Ascending aorta (tissue), 2 donors: ENCODE data around the gene EBF3. TPM values are rescaled to one million over a fixed set of nuclear protein-coding genes. Genes with fewer than 3 reads are reported as not detected.

Experiments
- DNase-seq, 2 donors: peaks; one replicate each; pipeline ENCODE4 v3.0.0-alpha.2; 2019; ENCODE audit warnings: low spot score in 2 of 2
- H3K27ac ChIP-seq, 2 donors: fragments of 200-600 bp; sonication (generic); one replicate each; pipeline ENCODE4 v1.5.1; 2016 to 2017; ENCODE audit warnings: mild to moderate bottlenecking in 1 of 2
- H3K27me3 ChIP-seq: fragments of 200-600 bp; sonication (generic); one replicate; pipeline ENCODE4 v1.5.1; 2017
- H3K36me3 ChIP-seq, 2 donors: fragments of 200-600 bp; sonication (generic); one replicate each; pipeline ENCODE4 v1.5.1; 2016
- H3K4me1 ChIP-seq, 2 donors: fragments of 200-600 bp; sonication (generic); one replicate each; pipeline ENCODE4 v1.5.1; 2016 to 2017; ENCODE audit warnings: mild to moderate bottlenecking in 1 of 2
- H3K4me3 ChIP-seq, 2 donors: fragments of 200-600 bp; sonication (generic); one replicate each; pipeline ENCODE4 v1.5.1; 2016 to 2017; ENCODE audit warnings: mild to moderate bottlenecking in 1 of 2
- H3K9me3 ChIP-seq, 2 donors: fragments of 200-600 bp; sonication (generic); one replicate each; pipeline ENCODE4 v1.5.1; 2016
- CTCF ChIP-seq, 3 experiments: fragments of 200-600 bp in 2 of 3; fragments of 450-650 bp in 1 of 3; sonication (generic) in 2 of 3; IDR thresholded peaks; one replicate each; pipeline ENCODE4 v1.5.1; 2016 to 2019; ENCODE audit warnings: antibody characterized with exemption in 3 of 3, mild to moderate bottlenecking in 1 of 3, moderate library complexity in 1 of 3
- intact Hi-C: fragments of 100-400 bp; cut with DNase I; formaldehyde crosslinking; loops from one replicate; pipeline ENCODE4 v1.15.1; 2023
- total RNA-seq: library from RNA; depleted of rRNA; stranded (reverse); fragments of >200 nt; gene quantifications from one replicate; pipeline ENCODE4 v1.1.0, GENCODE V29; 2016

EBF3 gene
- total RNA-seq, 1 donor from 2014 or later: 20.2 TPM

- TF ChIP-seq CTCF (IDR thresholded peaks at IDR 0.05): no peak
- intact Hi-C loops: no loop called here
- DNase-seq: peak in 1 of 2 donors; percentile 35
- Histone ChIP-seq H3K4me1 (no peaks in the 10 kb centered on the region), H3K27ac (no peak overlapping the region), H3K27me3 (no peaks in the 10 kb centered on the region), H3K36me3 (no peaks in the 10 kb centered on the region), H3K9me3 (no peaks in the 10 kb centered on the region), H3K4me3 (no peak overlapping the region)
Measured at GRCh38 chr10:129854796-129855705, 109.0 kb downstream of the EBF3 start.

GRCh38 chr10:129854158-129854557 is 109.9 kb downstream of the EBF3 start:
- DNase-seq: no peak
- H3K36me3 ChIP-seq: no peaks in the 10 kb centered on the region
- no peaks in the 10 kb centered on the region for H3K9me3 ChIP-seq
- H3K4me3 ChIP-seq: no peak overlapping the region
- intact Hi-C loops: no loop called here
- H3K27me3 ChIP-seq: no peaks in the 10 kb centered on the region
- no peak for TF ChIP-seq CTCF (IDR thresholded peaks at IDR 0.05)
- no peaks in the 10 kb centered on the region for H3K4me1 ChIP-seq
- H3K27ac ChIP-seq: no peak overlapping the region

- no peak for TF ChIP-seq CTCF (IDR thresholded peaks at IDR 0.05)
- H3K27me3 ChIP-seq: no peaks in the 10 kb centered on the region
- DNase-seq: no peak
- H3K4me3 ChIP-seq: no peak overlapping the region
- H3K27ac ChIP-seq: no peak overlapping the region
- H3K9me3 ChIP-seq: no peaks in the 10 kb centered on the region
- intact Hi-C loops: no loop called here
- H3K36me3 ChIP-seq: no peaks in the 10 kb centered on the region
- H3K4me1 ChIP-seq: no peaks in the 10 kb centered on the region
Measured at GRCh38 chr10:129853562-129853903, 110.5 kb downstream of the EBF3 start.

- no peak for DNase-seq
- intact Hi-C loops: no loop called here
- no peaks in the 10 kb centered on the region for H3K4me1 ChIP-seq
- no peak overlapping the region for H3K4me3 ChIP-seq
- H3K27me3 ChIP-seq: no peaks in the 10 kb centered on the region
- TF ChIP-seq CTCF (IDR thresholded peaks at IDR 0.05): no peak
- H3K27ac ChIP-seq: no peak overlapping the region
- no peaks in the 10 kb centered on the region for H3K36me3 ChIP-seq
- no peaks in the 10 kb centered on the region for H3K9me3 ChIP-seq
Measured at GRCh38 chr10:129852829-129853561, 111.1 kb downstream of the EBF3 start.

GRCh38 chr10:129851941-129852640 is 112.0 kb downstream of the EBF3 start:
- no peaks in the 10 kb centered on the region for H3K36me3 ChIP-seq
- intact Hi-C loops: no loop called here
- TF ChIP-seq CTCF (IDR thresholded peaks at IDR 0.05): no peak
- H3K27ac ChIP-seq: no peak overlapping the region
- no peak for DNase-seq
- no peak overlapping the region for H3K4me3 ChIP-seq
- H3K4me1 ChIP-seq: no peaks in the 10 kb centered on the region
- no peaks in the 10 kb centered on the region for H3K27me3 ChIP-seq
- no peaks in the 10 kb centered on the region for H3K9me3 ChIP-seq
